ENCODE measurements around the gene KAT6B. TPM values are rescaled to one million over a fixed set of nuclear protein-coding genes. Genes with fewer than 3 reads are reported as not detected.
A peak's percentile ranks its signal among the peaks of the same experiment; 100 is the strongest.

KAT6B gene
- total RNA-seq, 1 experiment from 2014 or later = 21.1 TPM

GRCh38 chr10:75028049-75028448 lies 201.6 kb downstream of the KAT6B start:
- H3K36me3 ChIP-seq = no peaks in the 10 kb centered on the region; the same call in 1 of the 2 replicates
- H3K4me1 ChIP-seq = peaks cover 4% of the 10 kb centered on the region
- no peak overlapping the region for H3K27ac ChIP-seq
- no peaks in the 10 kb centered on the region for H3K9me3 ChIP-seq (replicated peaks)
- no peaks in the 10 kb centered on the region for H3K27me3 ChIP-seq
- no peak for DNase-seq
- H3K4me3 ChIP-seq = no peak overlapping the region

- Histone ChIP-seq H3K4me3 (no peak overlapping the region), H3K9me3 (replicated peaks) (no peaks in the 10 kb centered on the region), H3K36me3 (no peaks in the 10 kb centered on the region; the same call in 1 of the 2 replicates), H3K27me3 (no peaks in the 10 kb centered on the region), H3K4me1 (peaks cover 4% of the 10 kb centered on the region), H3K27ac (no peak overlapping the region)
- DNase-seq = no peak
Observed at GRCh38 chr10:75028748-75029147, 202.3 kb downstream of the KAT6B start.

- no peaks in the 10 kb centered on the region; the same call in 1 of the 2 replicates for H3K36me3 ChIP-seq
- H3K4me3 ChIP-seq = no peak overlapping the region
- no peaks in the 10 kb centered on the region for H3K9me3 ChIP-seq (replicated peaks)
- H3K27me3 ChIP-seq = no peaks in the 10 kb centered on the region
- peaks cover 4% of the 10 kb centered on the region for H3K4me1 ChIP-seq
- no peak for DNase-seq
- H3K27ac ChIP-seq = no peak overlapping the region; the same call in 1 of the 2 replicates
Observed at GRCh38 chr10:75029420-75029819, 203.0 kb downstream of the KAT6B start.

GRCh38 chr10:75029857-75030256 lies 203.5 kb downstream of the KAT6B start:
- H3K4me3 ChIP-seq = no peak overlapping the region
- peak; percentile 68 to 74 for DNase-seq
- peaks cover 4% of the 10 kb centered on the region for H3K4me1 ChIP-seq
- H3K9me3 ChIP-seq (replicated peaks) = no peaks in the 10 kb centered on the region
- no peak overlapping the region for H3K27ac ChIP-seq
- no peaks in the 10 kb centered on the region; the same call in 1 of the 2 replicates for H3K36me3 ChIP-seq
- H3K27me3 ChIP-seq = no peaks in the 10 kb centered on the region

GRCh38 chr10:75030371-75030770 lies 204.0 kb downstream of the KAT6B start:
- Histone ChIP-seq H3K9me3 (replicated peaks) (no peaks in the 10 kb centered on the region), H3K4me3 (no peak overlapping the region), H3K4me1 (peaks cover 4% of the 10 kb centered on the region), H3K27ac (no peak overlapping the region), H3K27me3 (no peaks in the 10 kb centered on the region), H3K36me3 (no peaks in the 10 kb centered on the region; the same call in 1 of the 2 replicates)
- no peak for DNase-seq

GRCh38 chr10:75032119-75032518 lies 205.7 kb downstream of the KAT6B start:
- no peaks in the 10 kb centered on the region for H3K27me3 ChIP-seq
- H3K4me1 ChIP-seq = peaks cover 4% of the 10 kb centered on the region
- no peaks in the 10 kb centered on the region for H3K9me3 ChIP-seq (replicated peaks)
- DNase-seq = no peak
- no peak overlapping the region for H3K4me3 ChIP-seq
- no peaks in the 10 kb centered on the region; the same call in 1 of the 2 replicates for H3K36me3 ChIP-seq
- H3K27ac ChIP-seq = no peak overlapping the region

GRCh38 chr10:75032813-75033212 lies 206.4 kb downstream of the KAT6B start:
- Histone ChIP-seq H3K36me3 (no peaks in the 10 kb centered on the region; the same call in 1 of the 2 replicates), H3K9me3 (replicated peaks) (no peaks in the 10 kb centered on the region), H3K4me3 (no peak overlapping the region), H3K27me3 (no peaks in the 10 kb centered on the region), H3K27ac (no peak overlapping the region), H3K4me1 (peaks cover 4% of the 10 kb centered on the region)
- DNase-seq = no peak

- H3K36me3 ChIP-seq = no peaks in the 10 kb centered on the region; the same call in 1 of the 2 replicates
- H3K4me1 ChIP-seq = peaks cover 4% of the 10 kb centered on the region
- no peaks in the 10 kb centered on the region for H3K9me3 ChIP-seq (replicated peaks)
- H3K27me3 ChIP-seq = no peaks in the 10 kb centered on the region
- no peak overlapping the region for H3K27ac ChIP-seq
- no peak for DNase-seq
- no peak overlapping the region for H3K4me3 ChIP-seq
Observed at GRCh38 chr10:75033399-75034130, 207.2 kb downstream of the KAT6B start.

GRCh38 chr10:75034131-75034512 lies 207.7 kb downstream of the KAT6B start:
- Histone ChIP-seq H3K4me1 (peaks cover 4% of the 10 kb centered on the region), H3K27me3 (no peaks in the 10 kb centered on the region)
- DNase-seq = no peak

GRCh38 chr10:75034714-75035258 lies 208.4 kb downstream of the KAT6B start:
- H3K27me3 ChIP-seq = no peaks in the 10 kb centered on the region
- H3K4me1 ChIP-seq = no peaks in the 10 kb centered on the region; the same call in 1 of the 2 replicates
- no peak overlapping the region for H3K4me3 ChIP-seq
- H3K9me3 ChIP-seq (replicated peaks) = no peaks in the 10 kb centered on the region
- no peaks in the 10 kb centered on the region; the same call in 1 of the 2 replicates for H3K36me3 ChIP-seq
- no peak for DNase-seq
- H3K27ac ChIP-seq = no peak overlapping the region

More at GRCh38 chr10:75034131-75034512, 207.7 kb downstream of the KAT6B start:
- no peaks in the 10 kb centered on the region for H3K9me3 ChIP-seq (replicated peaks)
- no peak overlapping the region for H3K4me3 ChIP-seq
- H3K36me3 ChIP-seq = no peaks in the 10 kb centered on the region; the same call in 1 of the 2 replicates
- no peak overlapping the region for H3K27ac ChIP-seq

- H3K27me3 ChIP-seq = no peaks in the 10 kb centered on the region
- H3K9me3 ChIP-seq (replicated peaks) = no peaks in the 10 kb centered on the region
- H3K36me3 ChIP-seq = no peaks in the 10 kb centered on the region
- DNase-seq = no peak
- H3K4me1 ChIP-seq = peaks cover 12% of the 10 kb centered on the region
- no peak overlapping the region for H3K4me3 ChIP-seq
- no peak overlapping the region for H3K27ac ChIP-seq
Observed at GRCh38 chr10:75035975-75036708, 209.7 kb downstream of the KAT6B start.

GRCh38 chr10:75037171-75038153 lies 211.1 kb downstream of the KAT6B start:
- H3K9me3 ChIP-seq (replicated peaks) = no peaks in the 10 kb centered on the region
- H3K27ac ChIP-seq = no peak overlapping the region
- no peak for DNase-seq
- H3K4me1 ChIP-seq = peaks cover 16% of the 10 kb centered on the region
- no peak overlapping the region for H3K4me3 ChIP-seq
- no peaks in the 10 kb centered on the region for H3K36me3 ChIP-seq
- H3K27me3 ChIP-seq = no peaks in the 10 kb centered on the region

GRCh38 chr10:75038335-75038734 lies 211.9 kb downstream of the KAT6B start:
- H3K4me1 ChIP-seq = peaks cover 17% of the 10 kb centered on the region
- no peaks in the 10 kb centered on the region for H3K9me3 ChIP-seq (replicated peaks)
- no peaks in the 10 kb centered on the region for H3K36me3 ChIP-seq
- no peak overlapping the region for H3K27ac ChIP-seq
- DNase-seq = no peak
- no peak overlapping the region for H3K4me3 ChIP-seq
- H3K27me3 ChIP-seq = no peaks in the 10 kb centered on the region

- H3K27me3 ChIP-seq = no peaks in the 10 kb centered on the region
- no peaks in the 10 kb centered on the region for H3K36me3 ChIP-seq
- peak; percentile 35 to 60 for DNase-seq
Observed at GRCh38 chr10:75040576-75040975, 214.2 kb downstream of the KAT6B start.

More at GRCh38 chr10:75040576-75040975, 214.2 kb downstream of the KAT6B start:
- no peak overlapping the region for H3K4me3 ChIP-seq
- no peaks in the 10 kb centered on the region for H3K9me3 ChIP-seq (replicated peaks)
- H3K27ac ChIP-seq = no peak overlapping the region
- H3K4me1 ChIP-seq = peaks cover 17% of the 10 kb centered on the region
